Sigmoid colon (tissue), 4 donors: ENCODE data around the gene ADAM19.

Experiments
- POLR2A ChIP-seq, 2 donors: fragments of 450-650 bp; IDR thresholded peaks; one replicate each; pipeline ENCODE4 v1.6.1; 2016; ENCODE audit warnings: antibody characterized with exemption in 2 of 2, mild to moderate bottlenecking in 2 of 2, moderate library complexity in 2 of 2
- POLR2AphosphoS5 ChIP-seq, 4 donors: sonication (generic); formaldehyde crosslinking; IDR thresholded peaks; one replicate each; pipeline ENCODE4 v1.6.1; 2017; ENCODE audit warnings: antibody characterized with exemption in 4 of 4
- TF ChIP-seq, protein P1 (sequence below), 4 experiments: fragments of 450-650 bp in 3 of 4; fragments of 200-600 bp in 1 of 4; IDR thresholded peaks; one replicate each; pipeline ENCODE4 v1.5.1; 2016 to 2019; ENCODE audit warnings: antibody characterized with exemption in 4 of 4, mild to moderate bottlenecking in 3 of 4, moderate library complexity in 2 of 4

DNA sequence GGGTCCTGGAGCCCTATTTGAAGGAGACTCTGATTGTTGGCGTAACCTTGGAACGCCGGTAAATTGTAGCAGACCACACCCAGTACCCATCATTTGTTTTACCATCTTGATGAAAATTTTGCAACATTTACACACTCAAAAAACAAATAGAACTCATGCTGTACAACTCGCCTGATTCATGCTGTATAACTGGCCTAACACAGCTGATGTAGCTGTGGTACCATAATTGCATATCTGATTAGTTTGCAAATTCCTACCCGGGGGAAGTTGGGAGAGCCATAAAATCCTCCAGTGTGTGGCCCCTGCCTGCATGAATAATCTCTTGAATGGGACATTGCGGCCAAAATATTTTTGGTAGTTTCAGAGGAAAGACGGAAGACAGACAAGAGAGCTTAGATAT is 105.9 kb downstream of the ADAM19 start:
- TF ChIP-seq, protein P1, sequence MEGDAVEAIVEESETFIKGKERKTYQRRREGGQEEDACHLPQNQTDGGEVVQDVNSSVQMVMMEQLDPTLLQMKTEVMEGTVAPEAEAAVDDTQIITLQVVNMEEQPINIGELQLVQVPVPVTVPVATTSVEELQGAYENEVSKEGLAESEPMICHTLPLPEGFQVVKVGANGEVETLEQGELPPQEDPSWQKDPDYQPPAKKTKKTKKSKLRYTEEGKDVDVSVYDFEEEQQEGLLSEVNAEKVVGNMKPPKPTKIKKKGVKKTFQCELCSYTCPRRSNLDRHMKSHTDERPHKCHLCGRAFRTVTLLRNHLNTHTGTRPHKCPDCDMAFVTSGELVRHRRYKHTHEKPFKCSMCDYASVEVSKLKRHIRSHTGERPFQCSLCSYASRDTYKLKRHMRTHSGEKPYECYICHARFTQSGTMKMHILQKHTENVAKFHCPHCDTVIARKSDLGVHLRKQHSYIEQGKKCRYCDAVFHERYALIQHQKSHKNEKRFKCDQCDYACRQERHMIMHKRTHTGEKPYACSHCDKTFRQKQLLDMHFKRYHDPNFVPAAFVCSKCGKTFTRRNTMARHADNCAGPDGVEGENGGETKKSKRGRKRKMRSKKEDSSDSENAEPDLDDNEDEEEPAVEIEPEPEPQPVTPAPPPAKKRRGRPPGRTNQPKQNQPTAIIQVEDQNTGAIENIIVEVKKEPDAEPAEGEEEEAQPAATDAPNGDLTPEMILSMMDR (IDR thresholded peaks at IDR 0.05): no peak
- TF ChIP-seq POLR2A (IDR thresholded peaks at IDR 0.05): no peak
- TF ChIP-seq POLR2AphosphoS5 (IDR thresholded peaks at IDR 0.05): no peak
